ENCODE measurements around the gene KRT73. TPM values are rescaled to one million over a fixed set of nuclear protein-coding genes. Genes with fewer than 3 reads are reported as not detected.
A peak's percentile ranks its signal among the peaks of the same experiment; 100 is the strongest.

The KRT73 gene
- total RNA-seq, 2 experiments from 2014 or later = 67.2 to 69.7 TPM

DNA sequence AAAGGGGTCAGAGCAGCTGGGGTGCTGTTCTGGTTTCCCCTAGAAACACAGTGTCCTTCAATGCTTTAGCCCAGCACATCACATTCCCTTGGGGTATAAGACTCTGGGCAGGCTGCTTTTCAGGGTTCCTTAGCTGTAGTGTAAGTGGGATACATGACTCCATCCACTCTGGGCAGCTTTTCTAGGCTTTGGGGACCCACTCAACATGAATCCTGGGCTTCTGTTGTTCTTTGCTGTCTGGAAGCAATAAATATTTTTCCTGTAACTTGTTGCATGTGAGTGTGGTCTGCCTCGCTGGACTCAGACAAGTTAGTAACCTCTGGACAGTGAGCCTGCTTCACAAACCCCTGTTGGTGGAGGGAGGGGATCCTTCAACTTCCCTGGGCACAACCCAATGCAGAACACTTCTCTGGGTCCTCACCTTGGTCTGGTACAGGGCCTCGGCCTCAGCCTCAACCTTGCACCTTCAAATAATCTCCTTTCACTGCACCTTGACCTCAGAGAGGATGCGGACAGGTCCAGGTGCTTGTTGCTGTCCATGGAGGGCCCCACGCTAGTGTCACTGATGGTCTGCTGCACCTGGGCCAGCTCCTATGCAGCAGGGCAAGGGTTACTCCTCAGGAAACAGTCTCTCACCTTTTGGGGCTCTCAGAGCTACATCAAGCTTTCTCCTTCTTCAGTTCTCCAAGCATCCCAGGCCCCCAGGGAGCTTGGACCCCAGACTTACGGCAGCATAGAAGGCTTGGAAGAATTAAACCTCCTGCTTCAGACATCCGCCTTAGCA, 13.5 kb upstream of the KRT73 start:
- Mint-ChIP-seq H3K36me3 (ENCODE audit: low read depth) (peaks cover 10% of the 10 kb centered on the region), H3K9me3 (no peaks in the 10 kb centered on the region), H3K4me1 (ENCODE audit: low read depth) (peaks cover 84% of the 10 kb centered on the region), H3K27ac (peak overlapping the region; percentile 89), H3K4me3 (peak overlapping the region; percentile 35), H3K27me3 (no peaks in the 10 kb centered on the region)
- DNase-seq (no peak), ATAC-seq (ENCODE audit: poor library complexity) (no peak)
- Histone ChIP-seq H3K4me1 (ENCODE audit: insufficient read depth, low read length) (peaks cover 67% of the 10 kb centered on the region), H3K27ac (ENCODE audit: low read depth in 1 of 2, low read length in 2 of 2) (no peak overlapping the region), H3K36me3 (ENCODE audit: insufficient read depth, low read length) (no peaks in the 10 kb centered on the region), H3K27me3 (ENCODE audit: control insufficient read depth in 1 of 2, insufficient read depth in 2 of 2, low read length in 2 of 2) (no peaks in the 10 kb centered on the region), H3K4me3 (ENCODE audit: low read length) (no peak overlapping the region), H3K9me3 (ENCODE audit: control insufficient read depth in 1 of 2, insufficient read depth in 1 of 2, low read length in 2 of 2) (no peaks in the 10 kb centered on the region)
- TF ChIP-seq, protein P1, sequence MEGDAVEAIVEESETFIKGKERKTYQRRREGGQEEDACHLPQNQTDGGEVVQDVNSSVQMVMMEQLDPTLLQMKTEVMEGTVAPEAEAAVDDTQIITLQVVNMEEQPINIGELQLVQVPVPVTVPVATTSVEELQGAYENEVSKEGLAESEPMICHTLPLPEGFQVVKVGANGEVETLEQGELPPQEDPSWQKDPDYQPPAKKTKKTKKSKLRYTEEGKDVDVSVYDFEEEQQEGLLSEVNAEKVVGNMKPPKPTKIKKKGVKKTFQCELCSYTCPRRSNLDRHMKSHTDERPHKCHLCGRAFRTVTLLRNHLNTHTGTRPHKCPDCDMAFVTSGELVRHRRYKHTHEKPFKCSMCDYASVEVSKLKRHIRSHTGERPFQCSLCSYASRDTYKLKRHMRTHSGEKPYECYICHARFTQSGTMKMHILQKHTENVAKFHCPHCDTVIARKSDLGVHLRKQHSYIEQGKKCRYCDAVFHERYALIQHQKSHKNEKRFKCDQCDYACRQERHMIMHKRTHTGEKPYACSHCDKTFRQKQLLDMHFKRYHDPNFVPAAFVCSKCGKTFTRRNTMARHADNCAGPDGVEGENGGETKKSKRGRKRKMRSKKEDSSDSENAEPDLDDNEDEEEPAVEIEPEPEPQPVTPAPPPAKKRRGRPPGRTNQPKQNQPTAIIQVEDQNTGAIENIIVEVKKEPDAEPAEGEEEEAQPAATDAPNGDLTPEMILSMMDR (IDR thresholded peaks at IDR 0.05) = no peak
- intact Hi-C loops (cut with DNase I, micrococcal nuclease) = loop anchor here in 1 of 2 experiments (2.0 kb wide), 1 partner anchor 17 kb away; no protein-coding TSS in a partner anchor
- POLR2A ChIA-PET = interaction anchor here (0.6 to 3.1 kb wide), 2 partner anchors 9 to 21 kb away, joined by 4 to 27 read pairs; no protein-coding TSS in a partner anchor
- CTCF ChIA-PET = no interaction called here

DNA sequence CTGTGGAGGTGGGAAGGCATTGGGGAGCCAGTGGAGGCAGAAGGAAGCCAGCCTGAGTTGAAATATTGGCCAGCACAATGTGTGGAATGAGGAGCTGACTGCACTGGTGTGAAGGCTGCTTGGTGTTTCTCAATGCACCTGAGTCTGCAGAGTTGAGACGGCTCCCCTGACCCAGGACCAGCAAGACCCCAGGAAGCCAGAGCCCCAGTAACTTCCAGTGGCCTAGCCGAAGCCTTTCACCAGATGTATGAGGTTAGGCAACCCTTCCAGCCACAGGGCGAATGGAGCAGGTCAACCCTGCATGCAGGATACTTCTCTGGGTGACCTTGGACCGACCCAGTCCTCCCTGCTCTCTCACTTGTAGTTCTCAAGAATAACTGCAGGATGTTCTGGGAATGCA, 12.9 kb upstream of the KRT73 start:
- Mint-ChIP-seq H3K36me3 (ENCODE audit: low read depth) (peaks cover 10% of the 10 kb centered on the region), H3K4me3 (peak overlapping the region; percentile 91), H3K27ac (peak overlapping the region; percentile 89), H3K4me1 (ENCODE audit: low read depth) (peaks cover 82% of the 10 kb centered on the region), H3K9me3 (no peaks in the 10 kb centered on the region), H3K27me3 (no peaks in the 10 kb centered on the region)
- intact Hi-C loops (cut with DNase I, micrococcal nuclease) = no loop called here
- H3K4me1 ChIP-seq (ENCODE audit: insufficient read depth, low read length) = peaks cover 67% of the 10 kb centered on the region
- no peak for DNase-seq
- H3K4me3 ChIP-seq (ENCODE audit: low read length) = no peak overlapping the region
- no peaks in the 10 kb centered on the region for H3K36me3 ChIP-seq (ENCODE audit: insufficient read depth, low read length)
- H3K9me3 ChIP-seq (ENCODE audit: control insufficient read depth in 1 of 2, insufficient read depth in 1 of 2, low read length in 2 of 2) = no peaks in the 10 kb centered on the region
- H3K27ac ChIP-seq (ENCODE audit: low read depth in 1 of 2, low read length in 2 of 2) = no peak overlapping the region
- no peak for ATAC-seq (ENCODE audit: poor library complexity)
- CTCF ChIA-PET = no interaction called here
- TF ChIP-seq, protein P1 (IDR thresholded peaks at IDR 0.05) = no peak
- H3K27me3 ChIP-seq (ENCODE audit: control insufficient read depth in 1 of 2, insufficient read depth in 2 of 2, low read length in 2 of 2) = no peaks in the 10 kb centered on the region
- POLR2A ChIA-PET = interaction anchor here (1.8 kb wide), 1 partner anchor 13 kb away, joined by 6 read pairs; the partner anchor contains the start of gene KRT73

DNA sequence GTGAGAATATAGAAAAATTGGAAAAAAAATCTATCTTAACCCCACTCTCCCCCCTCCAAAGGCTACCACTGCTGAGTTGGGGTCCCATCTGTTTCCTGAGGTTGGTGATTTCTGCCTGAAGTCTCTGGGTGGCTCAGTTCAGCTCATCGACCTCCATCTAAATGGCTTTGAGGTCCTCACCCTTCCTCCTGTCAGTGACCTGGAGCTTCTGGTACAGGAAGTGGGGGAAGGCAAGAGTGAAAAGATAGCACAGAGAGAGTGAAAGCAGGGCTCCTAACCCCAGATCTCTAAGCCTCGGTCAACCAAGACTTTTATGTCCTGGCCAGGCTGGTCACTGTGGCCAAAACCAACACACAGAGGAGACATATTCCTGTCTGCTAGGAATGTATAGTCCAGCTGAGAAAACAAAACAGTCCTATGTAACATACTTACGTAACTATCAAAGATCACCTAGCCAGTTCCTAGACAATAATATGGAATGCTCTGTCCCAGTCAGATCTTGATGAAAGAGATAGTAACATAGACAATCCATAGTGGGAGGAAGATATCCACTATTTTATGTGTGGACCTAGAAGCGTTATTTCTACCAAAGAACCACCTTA, 12.3 kb upstream of the KRT73 start:
- ChIA-PET CTCF (no interaction called here), POLR2A (interaction anchor here (1.1 to 2.2 kb wide), 3 partner anchors 12 to 45 kb away, joined by 4 to 15 read pairs (median 6); partner anchors contain the start of gene KRT73)
- Mint-ChIP-seq H3K27me3 (no peaks in the 10 kb centered on the region), H3K4me1 (ENCODE audit: low read depth) (peaks cover 84% of the 10 kb centered on the region), H3K9me3 (no peaks in the 10 kb centered on the region), H3K27ac (peak overlapping the region; percentile 89), H3K36me3 (ENCODE audit: low read depth) (peaks cover 10% of the 10 kb centered on the region), H3K4me3 (peak overlapping the region; percentile 91)
- Histone ChIP-seq H3K9me3 (ENCODE audit: control insufficient read depth in 1 of 2, insufficient read depth in 1 of 2, low read length in 2 of 2) (no peaks in the 10 kb centered on the region), H3K4me1 (ENCODE audit: insufficient read depth, low read length) (peaks cover 64% of the 10 kb centered on the region), H3K4me3 (ENCODE audit: low read length) (peak overlapping the region; percentile 39), H3K36me3 (ENCODE audit: insufficient read depth, low read length) (no peaks in the 10 kb centered on the region), H3K27ac (ENCODE audit: low read depth in 1 of 2, low read length in 2 of 2) (no peak overlapping the region), H3K27me3 (ENCODE audit: control insufficient read depth in 1 of 2, insufficient read depth in 2 of 2, low read length in 2 of 2) (no peaks in the 10 kb centered on the region)
- intact Hi-C loops (cut with DNase I, micrococcal nuclease) = no loop called here
- TF ChIP-seq, protein P1 (IDR thresholded peaks at IDR 0.05) = no peak
- ATAC-seq (ENCODE audit: poor library complexity) (peak; percentile 27), DNase-seq (peak in 1 of 14 experiments; percentile 14)

Measured in CD4-positive, alpha-beta T cell (primary cell).